ENCODE measurements around the gene SYPL2.

SYPL2 gene

GRCh38 chr1:109483672-109484518, 17.5 kb downstream of the SYPL2 start, which contains the start of gene ATXN7L2:
TSS of gene ATXN7L2 (plus strand) at chr1:109483905. CDS start at chr1:109483954, 49 bp downstream.
- TF ChIP-seq TAF1 (IDR thresholded peaks at IDR 0.05; ENCODE audit: low read depth), result peak; percentile 97
- TF ChIP-seq EGR1 (IDR thresholded peaks at IDR 0.05), result no peak; the same call in 1 of the 2 replicates
- no peak for TF ChIP-seq TEAD4 (IDR thresholded peaks at IDR 0.05)
- TF ChIP-seq YY1 (IDR thresholded peaks at IDR 0.05; ENCODE audit: low read depth), result peak; percentile 95
- TF ChIP-seq RAD21 (IDR thresholded peaks at IDR 0.05; ENCODE audit: low read depth), result no peak
- TF ChIP-seq EP300 (IDR thresholded peaks at IDR 0.05; ENCODE audit: borderline replicate concordance), result peak; percentile 1; the same call in 1 of the 2 replicates
- no peak for TF ChIP-seq CREB1 (IDR thresholded peaks at IDR 0.05; ENCODE audit: low read depth)
- TF ChIP-seq FOXM1 (IDR thresholded peaks at IDR 0.05; ENCODE audit: borderline replicate concordance, low read depth), result no peak
- no peak for TF ChIP-seq NFIC (IDR thresholded peaks at IDR 0.05)
- peak; percentile 97 for TF ChIP-seq ZBTB7A (IDR thresholded peaks at IDR 0.05; ENCODE audit: low read depth)
- no peak; the same call in 1 of the 2 replicates for TF ChIP-seq REST (IDR thresholded peaks at IDR 0.05; ENCODE audit: low read depth)
- TF ChIP-seq TCF12 (IDR thresholded peaks at IDR 0.05; ENCODE audit: low read depth), result no peak
- TF ChIP-seq MAX (IDR thresholded peaks at IDR 0.05), result peak; percentile 82
- no peak for TF ChIP-seq CEBPB (IDR thresholded peaks at IDR 0.05)
- TF ChIP-seq, protein P1, sequence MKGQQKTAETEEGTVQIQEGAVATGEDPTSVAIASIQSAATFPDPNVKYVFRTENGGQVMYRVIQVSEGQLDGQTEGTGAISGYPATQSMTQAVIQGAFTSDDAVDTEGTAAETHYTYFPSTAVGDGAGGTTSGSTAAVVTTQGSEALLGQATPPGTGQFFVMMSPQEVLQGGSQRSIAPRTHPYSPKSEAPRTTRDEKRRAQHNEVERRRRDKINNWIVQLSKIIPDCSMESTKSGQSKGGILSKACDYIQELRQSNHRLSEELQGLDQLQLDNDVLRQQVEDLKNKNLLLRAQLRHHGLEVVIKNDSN (IDR thresholded peaks at IDR 0.05), result no peak

DNA sequence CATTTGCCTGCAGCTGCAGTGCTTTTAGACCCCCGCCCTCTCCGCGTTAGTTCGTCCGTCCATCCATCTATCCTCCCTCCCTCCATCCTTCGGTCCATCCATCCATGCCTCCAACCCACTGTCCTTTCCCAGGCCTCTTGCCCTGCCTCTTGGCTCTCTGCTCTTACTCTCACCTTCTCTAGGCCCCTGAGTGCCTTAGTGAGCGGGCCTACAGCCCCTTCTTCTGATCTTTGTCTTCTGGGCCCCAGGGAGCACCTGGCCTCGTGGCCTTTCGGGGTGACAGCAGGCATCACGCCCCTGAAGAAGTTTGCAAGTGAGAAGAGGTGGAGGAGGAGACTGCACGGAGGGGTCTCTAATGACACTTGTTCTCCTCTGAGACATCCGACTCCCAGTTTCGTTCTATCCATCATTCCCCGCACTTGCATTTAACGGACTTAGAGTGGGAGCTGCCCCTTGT, 18.2 kb downstream of the SYPL2 start:
- TF ChIP-seq CEBPB (IDR thresholded peaks at IDR 0.05) (no peak), REST (IDR thresholded peaks at IDR 0.05; ENCODE audit: low read depth) (no peak)

GRCh38 chr1:109485001-109485400, 18.7 kb downstream of the SYPL2 start:
- 0 out of 2 replicates have a peak, but pooled peaks have one; percentile 44 for TF ChIP-seq ZBTB7A (IDR thresholded peaks at IDR 0.05; ENCODE audit: low read depth)
- TF ChIP-seq, protein P1 (IDR thresholded peaks at IDR 0.05), result no peak
- no peak for TF ChIP-seq YY1 (IDR thresholded peaks at IDR 0.05; ENCODE audit: low read depth)
- no peak for TF ChIP-seq MAX (IDR thresholded peaks at IDR 0.05)

DNA sequence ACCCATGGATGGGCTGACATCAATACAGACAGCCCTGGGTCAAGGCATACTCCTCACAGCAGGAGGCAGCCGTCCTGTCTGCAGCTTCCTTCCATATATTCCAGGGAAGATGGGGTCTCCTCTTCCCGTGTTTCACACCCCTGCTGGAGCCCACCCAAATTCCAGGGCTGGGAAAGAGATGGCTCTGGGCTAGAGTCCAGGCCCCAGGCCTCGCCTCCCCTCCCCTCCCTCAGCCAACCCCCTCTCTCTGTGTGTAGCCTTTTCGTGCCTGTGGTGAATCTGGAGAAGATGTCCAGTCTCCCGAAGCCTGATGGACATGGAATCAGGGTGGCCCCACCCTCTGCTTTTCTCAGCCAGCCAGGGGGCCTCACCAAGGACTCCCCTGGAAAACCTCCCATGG, 20.9 kb downstream of the SYPL2 start:
- no peak for TF ChIP-seq EP300 (IDR thresholded peaks at IDR 0.05; ENCODE audit: borderline replicate concordance)
- no peak for TF ChIP-seq YY1 (IDR thresholded peaks at IDR 0.05; ENCODE audit: low read depth)
- TF ChIP-seq CEBPB (IDR thresholded peaks at IDR 0.05), result no peak
- no peak for TF ChIP-seq EGR1 (IDR thresholded peaks at IDR 0.05)

DNA sequence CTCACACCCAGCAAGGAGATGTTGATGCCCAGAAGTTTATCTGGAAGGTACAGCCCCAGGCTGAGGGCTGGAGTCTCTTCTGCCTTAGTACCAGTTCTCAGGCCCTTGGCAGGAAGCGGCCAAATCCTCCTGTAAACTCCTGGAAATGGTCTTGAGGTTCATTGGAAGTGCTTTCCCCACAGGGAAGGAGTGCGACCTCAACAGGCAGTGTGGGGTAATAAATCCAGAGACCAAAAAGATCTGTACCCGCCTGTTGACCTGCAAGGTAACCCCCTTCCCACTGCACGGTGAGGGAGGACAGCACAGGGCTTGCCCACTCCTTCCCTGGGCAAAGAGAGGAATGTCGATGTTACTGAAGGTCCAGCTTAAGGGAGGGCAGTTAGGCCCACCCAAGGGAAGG, 21.9 kb downstream of the SYPL2 start:
- TF ChIP-seq ZBTB7A (IDR thresholded peaks at IDR 0.05; ENCODE audit: low read depth), result no peak
- no peak for TF ChIP-seq REST (IDR thresholded peaks at IDR 0.05; ENCODE audit: low read depth)
- TF ChIP-seq, protein P1 (IDR thresholded peaks at IDR 0.05), result no peak
- no peak for TF ChIP-seq TAF1 (IDR thresholded peaks at IDR 0.05; ENCODE audit: low read depth)
- TF ChIP-seq EGR1 (IDR thresholded peaks at IDR 0.05), result no peak
- no peak for TF ChIP-seq TEAD4 (IDR thresholded peaks at IDR 0.05)
- TF ChIP-seq MAX (IDR thresholded peaks at IDR 0.05), result no peak
- TF ChIP-seq NFIC (IDR thresholded peaks at IDR 0.05), result no peak
- TF ChIP-seq EP300 (IDR thresholded peaks at IDR 0.05; ENCODE audit: borderline replicate concordance), result no peak
- no peak for TF ChIP-seq CREB1 (IDR thresholded peaks at IDR 0.05; ENCODE audit: low read depth)
- TF ChIP-seq FOXM1 (IDR thresholded peaks at IDR 0.05; ENCODE audit: borderline replicate concordance, low read depth), result no peak
- no peak for TF ChIP-seq TCF12 (IDR thresholded peaks at IDR 0.05; ENCODE audit: low read depth)
- TF ChIP-seq YY1 (IDR thresholded peaks at IDR 0.05; ENCODE audit: low read depth), result no peak
- TF ChIP-seq RAD21 (IDR thresholded peaks at IDR 0.05; ENCODE audit: low read depth), result no peak
- no peak for TF ChIP-seq CEBPB (IDR thresholded peaks at IDR 0.05)
